Immature natural killer cell (primary cell): ENCODE measurements around the gene SLC27A2. TPM values are rescaled to one million over a fixed set of nuclear protein-coding genes. Genes with fewer than 3 reads are reported as not detected.

Experiments used
- DNase-seq, 3 donors: peaks; one replicate each; pipeline ENCODE4 v3.0.0; 2022; ENCODE audit warnings: mixed read lengths in 1 of 3
- H3K27ac Mint-ChIP-seq, 6 donors: one replicate each; pipeline ENCODE4 v1.8.0; 2020; ENCODE audit warnings: mixed read lengths in 6 of 6, mild to moderate bottlenecking in 5 of 6, inconsistent platforms in 4 of 6, moderate library complexity in 3 of 6
- H3K27me3 Mint-ChIP-seq, 3 donors: one replicate each; pipeline ENCODE4 v1.8.0; 2020 to 2021; ENCODE audit warnings: low read depth in 3 of 3, mild to moderate bottlenecking in 3 of 3, mixed read lengths in 3 of 3, moderate library complexity in 3 of 3, inconsistent platforms in 1 of 3
- H3K36me3 Mint-ChIP-seq, 3 donors: one replicate each; pipeline ENCODE4 v1.8.0; 2020; ENCODE audit warnings: mixed read lengths in 3 of 3, inconsistent platforms in 2 of 3, mild to moderate bottlenecking in 2 of 3
- H3K4me1 Mint-ChIP-seq, 2 donors: one replicate each; pipeline ENCODE4 v1.8.0; 2020; ENCODE audit warnings: inconsistent platforms in 2 of 2, mild to moderate bottlenecking in 2 of 2, mixed read lengths in 2 of 2, moderate library complexity in 1 of 2
- H3K4me3 Mint-ChIP-seq, 5 donors: one replicate each; pipeline ENCODE4 v1.8.0; 2020; ENCODE audit warnings: mild to moderate bottlenecking in 5 of 5, mixed read lengths in 5 of 5, inconsistent platforms in 3 of 5, moderate library complexity in 3 of 5
- H3K9me3 Mint-ChIP-seq, 6 donors: one replicate each; pipeline ENCODE4 v1.8.0; 2020; ENCODE audit warnings: mild to moderate bottlenecking in 6 of 6, mixed read lengths in 6 of 6, inconsistent platforms in 4 of 6, moderate library complexity in 3 of 6
- polyA plus RNA-seq, 3 donors: library from polyadenylated mRNA; unstranded; fragments of 300-500 nt; fragmentation: Illumina TruSeq; gene quantifications; one replicate each; pipeline ENCODE4 v1.2.3, GENCODE V29; 2021

SLC27A2 gene
- polyA plus RNA-seq, 3 donors from 2014 or later: 1.5 to 1.8 TPM; not detected in 1

GRCh38 chr15:50189633-50190032 is 7.6 kb downstream of the SLC27A2 start:
- Mint-ChIP-seq H3K27me3 (peaks cover 0 to 2% (median 0%) of the 10 kb centered on the region in 3 donors), H3K27ac (no peak overlapping the region), H3K36me3 (no peaks in the 10 kb centered on the region), H3K9me3 (no peaks in the 10 kb centered on the region), H3K4me1 (no peaks in the 10 kb centered on the region), H3K4me3 (no peak overlapping the region)
- no peak for DNase-seq

DNA sequence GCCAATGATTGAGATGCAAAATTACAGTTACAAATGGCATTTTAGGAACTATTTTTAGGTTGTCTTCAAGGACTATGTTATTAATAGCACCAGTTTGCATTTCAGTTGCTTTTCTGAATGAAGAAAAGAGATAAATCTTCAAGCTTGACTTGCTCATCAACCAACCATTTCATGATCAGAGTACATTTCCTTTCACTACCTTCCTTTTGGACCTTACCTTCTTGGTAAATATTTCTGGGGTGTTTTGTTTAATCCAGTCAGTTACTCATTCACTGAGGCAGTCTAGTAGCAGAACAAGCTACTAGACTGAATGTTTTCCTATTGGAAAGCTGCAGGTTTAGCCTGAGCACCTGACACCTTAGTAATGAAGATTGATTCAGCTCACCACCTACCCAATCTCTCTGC is 8.2 kb downstream of the SLC27A2 start:
- peaks cover 0 to 2% (median 0%) of the 10 kb centered on the region in 3 donors for H3K27me3 Mint-ChIP-seq
- no peak for DNase-seq
- no peaks in the 10 kb centered on the region for H3K9me3 Mint-ChIP-seq
- H3K4me1 Mint-ChIP-seq: no peaks in the 10 kb centered on the region
- H3K27ac Mint-ChIP-seq: no peak overlapping the region
- no peak overlapping the region for H3K4me3 Mint-ChIP-seq
- H3K36me3 Mint-ChIP-seq: no peaks in the 10 kb centered on the region

DNA sequence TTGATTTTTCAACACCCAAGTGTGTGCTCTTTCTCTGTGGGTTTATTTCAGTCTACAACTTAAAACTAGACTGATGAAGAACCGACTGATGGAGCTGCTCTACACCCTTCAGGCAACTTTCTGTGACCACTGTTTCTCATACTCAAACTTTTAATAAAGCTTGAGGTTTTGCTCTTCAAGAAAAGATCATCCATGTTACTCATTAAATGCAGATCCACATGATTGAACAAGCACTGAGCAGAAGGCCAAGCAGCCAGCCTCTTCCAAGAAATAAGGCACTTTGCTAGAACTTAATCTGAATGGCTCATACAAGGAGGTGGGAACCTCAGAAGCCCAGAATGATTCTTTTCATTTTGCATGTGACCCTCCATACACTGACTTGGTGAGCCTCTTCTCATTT is 8.7 kb downstream of the SLC27A2 start:
- H3K27ac Mint-ChIP-seq: no peak overlapping the region
- H3K4me1 Mint-ChIP-seq: no peaks in the 10 kb centered on the region
- peaks cover 0 to under 1% (median 0%) of the 10 kb centered on the region in 3 donors for H3K27me3 Mint-ChIP-seq

GRCh38 chr15:50192164-50192563 is 10.2 kb downstream of the SLC27A2 start:
- no peak overlapping the region for H3K27ac Mint-ChIP-seq
- H3K9me3 Mint-ChIP-seq: no peaks in the 10 kb centered on the region
- no peaks in the 10 kb centered on the region for H3K4me1 Mint-ChIP-seq
- no peak overlapping the region for H3K4me3 Mint-ChIP-seq
- no peaks in the 10 kb centered on the region for H3K27me3 Mint-ChIP-seq
- no peak for DNase-seq
- no peaks in the 10 kb centered on the region for H3K36me3 Mint-ChIP-seq

More for the DNA sequence above, 8.7 kb downstream of the SLC27A2 start:
- Mint-ChIP-seq H3K4me3 (no peak overlapping the region), H3K9me3 (no peaks in the 10 kb centered on the region), H3K36me3 (no peaks in the 10 kb centered on the region)
- DNase-seq: no peak

DNA sequence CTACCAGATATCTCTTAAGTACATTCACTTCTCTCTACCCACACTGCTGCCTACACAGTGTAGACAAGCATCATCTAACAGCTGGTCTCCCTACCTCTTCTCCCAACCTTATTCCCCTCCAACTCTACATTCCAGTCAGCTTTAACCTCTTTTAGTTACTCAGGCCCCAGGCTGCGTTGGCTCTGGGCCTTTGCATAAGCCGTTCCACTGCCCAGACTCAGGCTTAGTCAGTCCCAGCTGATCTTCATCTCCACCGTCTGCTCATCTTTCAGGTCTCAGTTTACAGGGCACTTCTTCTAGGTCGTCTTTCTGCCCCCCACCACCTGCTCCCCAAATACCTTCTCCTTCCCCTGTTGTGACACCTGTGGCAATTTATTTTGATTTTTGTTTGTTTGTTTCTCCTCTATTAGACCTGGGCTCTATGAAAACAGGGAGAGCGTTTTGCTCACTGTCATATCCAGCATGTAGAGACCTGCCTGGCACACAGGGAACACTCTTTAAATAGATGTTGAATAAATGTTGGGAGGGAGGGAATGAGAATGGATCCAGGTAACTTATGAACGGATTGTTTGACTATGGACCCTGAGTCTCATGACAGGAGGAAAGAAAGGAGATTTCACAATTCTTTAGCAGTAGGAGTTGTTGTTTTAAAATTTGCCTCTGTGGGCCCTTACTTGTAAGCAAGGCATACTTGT is 11.1 kb downstream of the SLC27A2 start:
- H3K9me3 Mint-ChIP-seq: no peaks in the 10 kb centered on the region
- H3K4me1 Mint-ChIP-seq: no peaks in the 10 kb centered on the region
- H3K4me3 Mint-ChIP-seq: no peak overlapping the region
- H3K36me3 Mint-ChIP-seq: no peaks in the 10 kb centered on the region
- no peak for DNase-seq
- H3K27ac Mint-ChIP-seq: no peak overlapping the region
- H3K27me3 Mint-ChIP-seq: no peaks in the 10 kb centered on the region

- no peak overlapping the region for H3K27ac Mint-ChIP-seq
These were observed 20.0 kb downstream of the SLC27A2 start for GRCh38 chr15:50202003-50202402.

GRCh38 chr15:50206020-50206419 is 24.0 kb downstream of the SLC27A2 start:
- DNase-seq: no peak
- no peak overlapping the region for H3K27ac Mint-ChIP-seq
- peaks cover 0 to 2% (median 0%) of the 10 kb centered on the region in 6 donors for H3K9me3 Mint-ChIP-seq
- no peaks in the 10 kb centered on the region for H3K27me3 Mint-ChIP-seq
- H3K4me3 Mint-ChIP-seq: no peak overlapping the region
- peaks cover 0 to 4% (median 3%) of the 10 kb centered on the region in 3 donors for H3K36me3 Mint-ChIP-seq
- H3K4me1 Mint-ChIP-seq: no peaks in the 10 kb centered on the region

More at GRCh38 chr15:50202003-50202402, 20.0 kb downstream of the SLC27A2 start:
- Mint-ChIP-seq H3K4me3 (no peak overlapping the region), H3K4me1 (no peaks in the 10 kb centered on the region), H3K36me3 (no peaks in the 10 kb centered on the region), H3K27me3 (no peaks in the 10 kb centered on the region), H3K9me3 (no peaks in the 10 kb centered on the region)
- DNase-seq: no peak

DNA sequence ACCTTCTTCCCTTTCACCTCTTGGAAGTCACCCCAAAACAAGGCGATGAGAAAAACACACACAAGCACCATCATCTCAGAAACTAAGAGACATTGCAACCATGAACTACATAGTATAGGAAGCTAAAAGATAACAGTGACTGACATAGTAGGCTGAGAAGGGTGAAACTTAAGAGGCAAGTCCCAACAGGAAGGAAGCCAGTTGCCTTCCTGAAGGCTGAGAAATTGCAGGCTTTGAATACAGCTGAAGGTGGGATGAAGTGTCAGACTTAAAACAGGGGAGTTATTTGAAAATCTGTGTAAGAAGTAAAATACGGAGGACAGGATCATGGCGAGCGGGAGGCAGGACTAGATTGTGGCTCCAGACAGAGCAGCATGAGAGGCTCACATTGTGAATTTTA is 27.8 kb downstream of the SLC27A2 start:
- H3K27ac Mint-ChIP-seq: no peak overlapping the region
- H3K27me3 Mint-ChIP-seq: peaks cover 0 to 5% (median 5%) of the 10 kb centered on the region in 3 donors
- peaks cover 2 to 15% (median 11%) of the 10 kb centered on the region in 6 donors for H3K9me3 Mint-ChIP-seq
- H3K4me3 Mint-ChIP-seq: no peak overlapping the region
- DNase-seq: no peak
- no peaks in the 10 kb centered on the region for H3K4me1 Mint-ChIP-seq
- peaks cover 11 to 16% (median 14%) of the 10 kb centered on the region in 3 donors for H3K36me3 Mint-ChIP-seq

GRCh38 chr15:50210462-50211157 is 28.6 kb downstream of the SLC27A2 start:
- Mint-ChIP-seq H3K36me3 (peaks cover 11 to 16% (median 14%) of the 10 kb centered on the region in 3 donors), H3K27me3 (peaks cover 0 to 5% (median 5%) of the 10 kb centered on the region in 3 donors), H3K4me3 (no peak overlapping the region), H3K4me1 (no peaks in the 10 kb centered on the region), H3K27ac (no peak overlapping the region), H3K9me3 (peaks cover 2 to 15% (median 11%) of the 10 kb centered on the region in 6 donors)
- no peak for DNase-seq

DNA sequence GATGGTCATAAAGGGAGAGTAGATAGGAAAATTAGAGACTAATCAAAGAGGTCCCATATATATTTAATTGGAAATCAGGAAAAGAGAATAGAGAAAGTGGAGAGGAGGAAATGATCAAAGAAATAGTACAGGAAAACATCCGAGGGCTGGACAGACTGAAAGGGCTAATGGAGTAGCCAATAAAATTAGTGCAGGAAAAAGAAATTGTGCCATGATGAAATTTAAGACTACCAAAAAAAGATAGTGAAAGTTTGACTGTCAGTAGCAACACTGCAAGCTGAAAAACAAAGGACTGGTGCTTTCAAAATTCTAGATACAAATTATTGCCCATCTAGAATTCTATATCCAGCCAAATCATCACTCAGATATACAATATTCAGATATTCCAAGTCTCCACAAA is 36.3 kb downstream of the SLC27A2 start:
- H3K36me3 Mint-ChIP-seq: no peaks in the 10 kb centered on the region
- H3K4me1 Mint-ChIP-seq: no peaks in the 10 kb centered on the region
- H3K4me3 Mint-ChIP-seq: no peak overlapping the region
- no peak for DNase-seq
- H3K27ac Mint-ChIP-seq: no peak overlapping the region
- no peaks in the 10 kb centered on the region for H3K9me3 Mint-ChIP-seq
- peaks cover 0 to 2% (median 1%) of the 10 kb centered on the region in 3 donors for H3K27me3 Mint-ChIP-seq

GRCh38 chr15:50218691-50219090 is 36.7 kb downstream of the SLC27A2 start:
- no peak for DNase-seq
- no peaks in the 10 kb centered on the region for H3K4me1 Mint-ChIP-seq
- H3K4me3 Mint-ChIP-seq: no peak overlapping the region
- H3K27me3 Mint-ChIP-seq: peaks cover 0 to 2% (median 1%) of the 10 kb centered on the region in 3 donors
- no peaks in the 10 kb centered on the region for H3K9me3 Mint-ChIP-seq
- no peaks in the 10 kb centered on the region for H3K36me3 Mint-ChIP-seq
- H3K27ac Mint-ChIP-seq: no peak overlapping the region

DNA sequence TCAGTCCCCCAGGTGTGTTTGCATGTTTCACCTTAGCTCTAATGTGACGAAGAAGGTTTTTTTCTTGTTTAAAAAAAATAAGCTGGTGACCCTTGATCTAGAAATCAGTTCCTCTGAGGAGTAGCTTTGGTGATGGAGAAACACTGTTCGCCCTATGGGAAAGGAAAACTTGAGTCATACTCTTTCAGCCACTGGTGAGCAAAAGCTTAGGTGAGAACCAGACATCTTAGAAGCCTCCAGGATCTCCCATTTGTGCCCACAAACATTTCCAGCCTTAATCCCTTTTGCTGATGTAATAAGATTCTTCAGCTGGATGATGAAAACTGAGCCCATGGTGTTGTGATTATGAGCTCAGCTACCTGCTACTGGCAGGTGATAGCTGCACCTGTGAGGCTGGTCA is 37.8 kb downstream of the SLC27A2 start:
- Mint-ChIP-seq H3K27me3 (peaks cover 0 to 2% (median 1%) of the 10 kb centered on the region in 3 donors), H3K9me3 (no peaks in the 10 kb centered on the region), H3K36me3 (no peaks in the 10 kb centered on the region), H3K27ac (no peak overlapping the region), H3K4me1 (no peaks in the 10 kb centered on the region), H3K4me3 (no peak overlapping the region)
- DNase-seq: no peak

DNA sequence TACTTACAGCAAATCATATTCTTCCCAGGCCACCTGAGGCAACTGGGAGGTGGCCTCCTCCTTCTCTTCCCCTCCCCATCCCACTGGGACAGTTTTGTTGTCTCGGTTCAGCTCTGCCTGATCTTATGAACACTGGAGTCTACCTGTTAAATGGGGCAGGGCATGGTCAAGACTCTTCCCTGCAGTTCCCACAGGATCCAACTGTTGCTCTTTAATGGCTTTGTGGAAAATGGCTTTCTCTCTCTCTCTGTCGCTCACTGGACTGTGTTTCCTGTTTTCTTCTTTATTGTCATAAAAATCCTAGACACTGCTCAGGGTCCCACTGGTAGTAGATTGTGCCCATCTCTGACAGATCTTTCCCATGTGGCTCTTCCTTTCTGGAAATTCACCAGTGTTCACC is 40.2 kb downstream of the SLC27A2 start:
- Mint-ChIP-seq H3K4me1 (no peaks in the 10 kb centered on the region), H3K36me3 (no peaks in the 10 kb centered on the region), H3K9me3 (no peaks in the 10 kb centered on the region), H3K27ac (no peak overlapping the region), H3K4me3 (no peak overlapping the region), H3K27me3 (peaks cover 0 to 2% (median 1%) of the 10 kb centered on the region in 3 donors)
- no peak for DNase-seq

DNA sequence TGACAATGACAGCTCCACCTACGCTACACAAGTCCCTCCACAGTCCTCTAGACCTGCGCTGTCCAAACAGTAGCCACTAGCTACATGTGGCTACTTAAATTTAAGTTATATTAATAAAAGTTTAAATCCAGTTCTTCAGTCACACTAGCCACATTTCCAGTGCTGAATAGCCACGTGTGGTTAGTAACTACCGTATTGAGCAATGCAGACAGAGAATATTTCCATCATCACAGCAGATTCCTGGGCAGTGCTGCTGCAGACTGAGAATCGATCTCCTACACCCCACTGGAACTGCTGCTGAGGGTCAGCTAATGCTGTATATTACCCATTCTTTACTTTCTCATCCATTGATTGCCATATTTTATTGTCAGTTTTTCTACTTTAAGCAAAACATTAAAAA is 42.6 kb downstream of the SLC27A2 start:
- H3K36me3 Mint-ChIP-seq: no peaks in the 10 kb centered on the region
- peaks cover 0 to 1% (median 0%) of the 10 kb centered on the region in 3 donors for H3K27me3 Mint-ChIP-seq
- no peaks in the 10 kb centered on the region for H3K9me3 Mint-ChIP-seq
- DNase-seq: no peak
- no peaks in the 10 kb centered on the region for H3K4me1 Mint-ChIP-seq
- no peak overlapping the region for H3K27ac Mint-ChIP-seq
- no peak overlapping the region for H3K4me3 Mint-ChIP-seq
